Mononuclear cell (primary cell): ENCODE results near the gene HOXD11. TPM values are rescaled to one million over a fixed set of nuclear protein-coding genes. Genes with fewer than 3 reads are reported as not detected.

Experiments used
- H3K27me3 ChIP-seq: 2 replicates; pipeline ENCODE4 v1.6.0; 2011; ENCODE audit warnings: low read length, control low read depth; ENCODE audit not compliant: insufficient read depth
- H3K4me1 ChIP-seq: 2 replicates; pipeline ENCODE4 v1.5.1; 2011; ENCODE audit warnings: mild to moderate bottlenecking, low read length, control low read depth; ENCODE audit not compliant: insufficient read depth
- H3K4me3 ChIP-seq: 2 replicates; pipeline ENCODE4 v1.5.1; 2011; ENCODE audit warnings: mild to moderate bottlenecking, low read length, moderate library complexity
- H3K9me3 ChIP-seq: 2 replicates; pipeline ENCODE4 v1.5.1; 2011; ENCODE audit warnings: low read depth, mild to moderate bottlenecking, control low read depth, low read length
- total RNA-seq: library from RNA; depleted of rRNA; stranded (reverse); fragments of >200 nt; gene quantifications from one replicate; pipeline ENCODE4 v1.2.3, GENCODE V29; 2012

The HOXD11 gene
- not detected for total RNA-seq

DNA sequence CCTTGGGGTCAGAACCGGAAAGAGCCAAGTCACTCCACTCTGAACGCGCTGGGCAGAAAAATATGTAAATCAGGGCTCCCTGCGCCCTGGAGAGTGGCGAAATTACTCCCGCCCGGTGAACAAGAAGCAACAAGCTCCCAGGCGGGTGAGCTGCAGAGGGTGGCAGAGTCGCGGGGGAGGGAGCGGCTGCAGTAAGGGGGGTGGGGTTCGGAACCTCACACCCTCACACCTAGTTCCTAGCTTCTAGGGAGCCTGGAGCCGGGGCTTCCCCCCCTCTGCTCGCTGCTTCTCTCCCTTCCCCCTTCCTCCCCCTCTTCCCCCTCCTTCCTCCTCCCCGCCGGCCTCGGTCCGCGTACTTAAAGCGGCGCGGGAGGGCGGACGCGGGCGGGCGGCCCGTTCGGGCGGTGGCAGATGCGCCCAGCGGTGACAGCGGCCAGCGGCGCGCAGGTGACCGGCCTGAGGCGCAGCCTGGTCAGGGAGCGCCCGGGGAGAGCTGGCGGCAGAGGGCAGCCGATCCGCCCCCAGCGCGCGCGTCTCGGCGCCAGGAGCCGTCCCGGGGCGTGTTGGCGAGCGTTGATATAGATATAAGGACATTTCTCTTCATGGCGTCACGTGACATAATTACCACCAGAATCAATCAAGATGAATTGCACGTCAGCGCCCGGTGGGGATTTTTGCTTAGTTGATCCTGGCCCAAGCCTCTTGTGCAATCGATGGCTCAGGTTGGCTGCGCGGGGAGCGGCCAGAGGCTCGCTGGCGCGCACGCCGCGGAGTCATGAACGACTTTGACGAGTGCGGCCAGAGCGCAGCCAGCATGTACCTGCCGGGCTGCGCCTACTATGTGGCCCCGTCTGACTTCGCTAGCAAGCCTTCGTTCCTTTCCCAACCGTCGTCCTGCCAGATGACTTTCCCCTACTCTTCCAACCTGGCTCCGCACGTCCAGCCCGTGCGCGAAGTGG, at the start of gene HOXD11:
HOXD11 (plus strand) TSS at position 700 of the 959 bp plus-strand sequence; CDS start at position 776, 76 bp downstream.
- H3K4me1 ChIP-seq, result peaks cover 6% of the 10 kb centered on the region
- no peaks in the 10 kb centered on the region for H3K9me3 ChIP-seq
- H3K4me3 ChIP-seq, result no peak within 1 kb of the TSS
- H3K27me3 ChIP-seq, result peaks cover 88% of the 10 kb centered on the region

DNA sequence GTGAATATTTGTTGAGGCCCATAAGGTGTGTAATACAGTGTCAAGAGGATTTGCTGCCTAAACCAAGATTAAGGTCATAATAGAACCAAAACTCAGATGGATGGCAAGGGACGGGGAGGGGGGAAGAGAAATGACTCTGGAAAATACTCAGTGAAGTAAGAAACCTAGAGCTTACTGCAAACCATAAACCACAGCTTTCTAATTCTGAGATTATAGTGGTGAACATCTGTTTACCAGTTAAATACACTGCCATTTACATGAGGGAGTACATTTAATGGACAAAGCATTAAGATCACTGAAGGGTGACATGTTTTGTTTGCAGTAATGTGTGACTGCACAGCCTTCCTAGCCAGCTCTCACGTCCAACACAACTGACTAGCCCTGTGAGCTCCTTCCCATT, 43.1 kb upstream of the HOXD11 start:
- Histone ChIP-seq H3K27me3 (peaks cover 77% of the 10 kb centered on the region), H3K4me1 (no peaks in the 10 kb centered on the region), H3K4me3 (no peak overlapping the region), H3K9me3 (no peaks in the 10 kb centered on the region)

DNA sequence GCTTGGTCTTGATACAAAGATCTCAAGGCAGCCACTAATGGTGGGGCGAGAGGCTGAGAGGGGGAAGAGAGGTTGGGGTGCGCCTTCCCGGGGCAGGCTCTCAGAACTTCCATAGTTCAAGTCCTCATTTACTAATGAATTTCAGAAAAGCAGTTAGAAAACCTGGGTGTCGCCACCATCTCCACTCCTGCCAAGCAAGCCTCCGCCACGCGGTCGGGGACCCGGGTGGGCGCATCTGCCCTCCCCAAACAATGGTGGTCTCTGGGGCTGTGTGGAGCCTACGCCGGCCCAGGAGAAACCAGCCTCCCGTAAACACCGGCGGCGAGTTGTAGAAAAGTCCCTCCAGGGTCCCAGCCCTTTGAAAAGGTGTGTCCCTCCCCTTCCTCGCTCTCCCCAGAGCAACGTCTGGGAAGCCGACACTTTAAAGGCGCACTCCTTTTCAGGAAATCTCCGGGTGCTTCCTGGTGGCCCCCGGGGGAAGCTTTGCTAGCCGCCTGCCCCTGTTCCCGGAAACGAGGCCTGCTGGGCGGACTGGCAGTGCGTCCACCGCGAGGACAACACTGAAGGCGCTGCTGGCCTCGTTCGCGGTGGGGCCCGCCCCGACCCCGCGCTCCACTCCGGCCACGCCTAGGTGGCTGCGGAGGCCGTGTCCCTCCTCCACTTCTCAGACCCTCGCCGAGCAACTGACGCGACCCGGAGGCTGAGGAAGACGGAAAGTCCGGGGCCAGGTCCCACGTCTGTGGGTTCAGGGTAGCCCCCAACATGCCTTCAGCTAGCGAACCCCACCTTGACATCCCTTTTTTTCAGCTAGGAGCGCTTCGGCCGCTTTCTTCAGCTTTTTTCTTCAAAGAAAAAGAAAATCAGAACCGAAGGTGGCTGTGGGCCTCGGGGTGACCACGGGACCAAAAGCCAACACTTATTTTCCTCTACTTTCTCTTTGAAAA, 40.2 kb upstream of the HOXD11 start:
- Histone ChIP-seq H3K9me3 (no peaks in the 10 kb centered on the region), H3K4me3 (no peak overlapping the region), H3K27me3 (peaks cover 91% of the 10 kb centered on the region), H3K4me1 (no peaks in the 10 kb centered on the region)

DNA sequence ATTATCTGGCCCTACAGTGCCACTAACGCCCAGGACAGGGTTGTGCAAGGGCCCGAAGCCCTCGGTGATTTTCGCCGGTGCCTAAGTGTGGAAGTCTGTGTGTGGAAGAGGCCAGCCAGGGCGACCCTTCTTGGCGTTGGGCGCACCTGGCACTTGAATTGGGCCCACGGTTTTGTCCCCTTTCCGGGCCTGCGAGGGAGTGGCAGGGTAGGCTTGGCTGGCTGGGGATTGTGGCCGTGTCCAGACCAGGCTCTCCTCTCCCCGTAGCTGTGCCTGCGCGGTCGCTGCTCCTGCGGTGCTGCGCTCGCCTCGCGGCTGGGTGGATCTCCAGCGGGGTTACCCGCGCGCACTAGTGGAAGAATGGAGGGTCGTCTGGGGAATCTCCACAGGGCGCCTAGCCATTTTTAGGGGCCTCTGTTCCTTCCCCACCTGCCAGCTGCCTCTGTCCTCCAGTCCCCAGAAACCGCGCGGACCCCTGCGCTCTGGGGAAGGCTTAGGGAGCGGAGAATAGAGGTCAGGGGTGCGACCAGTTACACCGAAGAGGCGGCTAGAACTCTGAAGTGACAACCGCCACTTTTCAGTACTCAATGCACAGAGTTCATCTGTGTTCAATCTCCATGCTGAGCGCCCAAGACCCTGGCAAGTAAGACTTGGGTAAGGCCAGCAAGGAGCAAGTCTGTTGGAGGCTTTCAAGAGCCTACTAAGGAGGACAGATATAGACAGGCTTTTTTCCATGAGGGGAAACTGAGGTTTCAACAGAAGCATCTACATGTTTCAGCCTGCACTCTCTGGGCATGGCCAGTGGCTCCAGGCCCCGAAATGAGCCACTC, 39.3 kb upstream of the HOXD11 start:
- Histone ChIP-seq H3K4me3 (no peak overlapping the region), H3K4me1 (no peaks in the 10 kb centered on the region), H3K27me3 (peaks cover 98% of the 10 kb centered on the region), H3K9me3 (no peaks in the 10 kb centered on the region)

DNA sequence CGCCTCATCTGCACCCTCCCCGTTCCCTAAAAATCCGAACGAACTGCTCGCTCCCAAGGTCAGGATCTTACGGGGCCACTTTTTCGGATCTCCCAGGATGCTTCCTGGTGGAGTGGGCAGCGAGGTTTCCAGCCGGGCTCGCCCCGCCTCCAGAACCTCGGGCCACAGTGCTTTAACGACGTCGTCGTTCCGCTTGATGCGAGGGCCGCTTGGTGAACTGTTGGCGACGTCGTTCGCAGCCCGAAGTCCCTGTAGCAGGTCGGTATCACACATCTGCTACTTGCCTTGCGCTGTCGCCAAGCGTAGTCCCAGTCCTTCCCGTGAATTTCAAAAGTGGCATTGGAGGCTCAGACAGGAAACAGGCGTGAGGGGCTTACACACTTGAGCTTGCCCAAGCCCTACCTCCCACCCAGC, 38.7 kb upstream of the HOXD11 start:
- Histone ChIP-seq H3K9me3 (no peaks in the 10 kb centered on the region), H3K4me3 (no peak overlapping the region), H3K4me1 (no peaks in the 10 kb centered on the region), H3K27me3 (peaks cover 98% of the 10 kb centered on the region)

DNA sequence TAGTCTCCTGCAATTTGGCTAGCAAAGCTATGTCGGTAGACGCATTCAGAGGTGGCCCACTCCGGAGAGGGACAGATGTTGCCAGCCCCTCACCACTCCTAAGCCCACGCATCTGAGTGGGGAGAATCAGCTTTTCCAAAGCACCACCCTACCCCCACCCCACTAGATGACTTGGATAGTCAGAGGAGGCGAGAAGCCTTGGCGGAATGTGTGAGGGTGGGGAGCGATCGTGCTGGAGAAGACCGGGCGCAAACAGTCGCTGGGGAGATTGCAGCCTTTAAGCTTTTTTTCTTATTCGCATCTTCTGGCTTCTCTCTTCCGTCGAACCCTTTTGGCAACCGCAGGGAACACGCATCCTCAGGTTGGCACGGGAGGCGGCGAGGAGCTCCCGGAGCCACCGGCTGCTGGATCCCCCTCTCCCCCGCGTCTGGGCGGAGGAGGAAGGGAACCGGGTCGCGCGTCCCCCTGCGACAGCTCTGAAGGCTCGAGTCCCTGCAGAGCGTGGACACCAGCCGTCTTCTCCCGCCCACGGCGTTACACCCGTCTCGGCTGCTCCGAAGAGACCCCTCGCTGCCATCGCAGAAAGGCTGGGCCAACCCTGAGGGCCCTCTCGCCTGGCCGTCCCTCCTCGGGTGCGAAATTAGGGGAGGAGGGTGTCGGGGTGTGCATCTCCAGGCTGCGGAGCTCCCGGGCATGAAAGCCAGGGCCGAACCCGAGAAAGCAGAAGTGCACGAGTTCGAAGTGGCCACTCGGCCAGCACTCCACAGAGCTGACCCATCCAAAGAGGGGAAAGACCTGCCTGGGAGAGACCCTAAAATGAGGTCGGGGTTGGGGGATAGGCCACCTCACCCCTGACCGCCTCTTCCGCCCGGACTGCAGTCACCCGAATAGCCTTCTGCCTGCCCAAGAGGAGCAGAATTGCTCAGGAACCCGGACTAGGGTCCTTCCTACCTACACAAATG, 35.5 kb upstream of the HOXD11 start:
- H3K27me3 ChIP-seq, result peaks cover 99% of the 10 kb centered on the region
- no peaks in the 10 kb centered on the region for H3K4me1 ChIP-seq
- no peak overlapping the region for H3K4me3 ChIP-seq
- H3K9me3 ChIP-seq, result no peaks in the 10 kb centered on the region

DNA sequence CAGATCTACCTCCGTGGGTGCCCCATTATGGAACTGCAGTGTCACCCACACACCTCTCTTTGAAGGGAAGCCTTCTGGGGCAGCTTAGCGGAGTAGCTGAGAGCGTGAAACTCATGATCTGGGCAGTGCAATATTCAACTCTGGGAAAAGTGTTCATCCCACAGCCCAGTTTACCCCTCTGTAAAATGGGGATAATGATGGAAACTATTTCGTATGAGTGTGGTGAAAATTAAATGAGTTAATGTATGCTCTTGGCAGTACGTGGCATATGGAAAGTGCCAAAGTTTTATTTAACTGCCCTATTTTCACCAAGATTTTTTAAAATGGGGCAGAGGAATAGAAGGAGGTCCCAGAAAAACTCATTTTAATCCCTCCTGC, 34.8 kb upstream of the HOXD11 start:
- no peak overlapping the region for H3K4me3 ChIP-seq
- no peaks in the 10 kb centered on the region for H3K9me3 ChIP-seq
- peaks cover 99% of the 10 kb centered on the region for H3K27me3 ChIP-seq
- no peaks in the 10 kb centered on the region for H3K4me1 ChIP-seq

DNA sequence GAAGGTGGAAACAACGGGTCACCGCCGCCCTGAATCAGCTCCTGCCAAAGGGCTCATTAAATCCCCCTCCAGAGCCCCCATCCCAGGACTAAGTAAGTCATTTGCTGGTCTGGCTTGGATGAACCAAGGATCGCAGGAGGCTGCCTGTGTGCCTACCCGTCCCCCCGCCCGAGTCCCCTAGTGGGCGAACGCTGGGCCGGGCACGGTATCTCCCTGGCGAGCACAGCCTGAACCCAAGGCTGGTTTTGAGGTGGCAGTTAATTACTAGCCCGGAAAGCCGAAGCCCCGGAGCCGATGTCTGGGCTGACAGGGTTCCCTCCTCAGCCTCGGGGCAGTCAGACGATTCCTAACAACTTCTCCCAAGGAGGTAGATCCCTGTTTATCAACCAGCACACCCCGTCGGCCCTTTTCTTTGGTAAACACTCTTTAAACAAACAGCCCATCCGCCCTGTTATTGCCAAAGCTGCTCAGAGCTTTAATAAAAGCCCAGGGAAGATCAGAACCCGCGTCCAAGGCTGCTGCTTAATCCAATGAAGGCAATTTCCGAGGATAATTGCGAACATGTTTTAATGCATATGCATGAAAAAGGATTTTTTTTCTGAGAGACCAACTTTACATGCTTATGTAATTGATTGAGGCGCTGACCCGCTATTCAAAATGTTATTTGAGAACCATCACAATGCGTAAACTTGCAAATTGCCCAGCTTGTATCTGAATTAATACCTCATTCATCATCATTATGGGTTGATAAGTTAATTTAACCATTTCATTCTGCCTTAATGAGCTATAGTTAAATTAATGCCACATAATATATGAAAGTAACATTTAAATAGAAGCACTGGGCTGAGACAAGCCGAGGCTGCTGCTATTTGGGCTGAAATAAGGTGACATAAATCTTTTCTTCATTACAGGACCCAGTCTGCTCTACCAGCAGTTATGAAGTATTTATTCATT, 33.9 kb upstream of the HOXD11 start:
- Histone ChIP-seq H3K9me3 (no peaks in the 10 kb centered on the region), H3K27me3 (peaks cover 99% of the 10 kb centered on the region), H3K4me3 (no peak overlapping the region), H3K4me1 (no peaks in the 10 kb centered on the region)

DNA sequence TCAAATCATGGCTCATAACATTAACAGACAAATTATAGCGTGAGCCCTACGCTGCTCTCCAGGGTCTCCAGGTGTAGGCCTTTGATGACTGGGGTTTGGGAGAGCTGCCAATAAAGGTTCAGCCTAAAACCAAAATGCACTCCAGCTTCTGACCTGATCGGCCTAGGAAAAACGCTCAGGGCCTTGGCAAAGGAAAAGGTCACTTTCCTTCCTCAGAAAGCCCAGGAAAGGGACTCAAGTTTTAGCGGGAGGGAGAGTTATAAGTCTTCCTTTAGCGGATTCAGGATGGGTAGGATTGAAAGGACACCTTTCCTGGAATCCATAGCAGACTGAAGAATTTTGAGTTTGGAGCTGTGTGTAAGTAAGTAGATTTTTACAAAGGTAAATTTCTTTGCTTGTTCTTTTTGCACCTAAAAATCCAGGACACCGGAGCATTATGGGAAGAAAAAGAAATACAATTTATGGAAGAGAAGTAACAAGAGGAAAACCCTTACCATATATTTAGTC, 32.1 kb upstream of the HOXD11 start:
- Histone ChIP-seq H3K4me3 (no peak overlapping the region), H3K27me3 (peaks cover 98% of the 10 kb centered on the region), H3K4me1 (peaks cover 5% of the 10 kb centered on the region), H3K9me3 (no peaks in the 10 kb centered on the region)

DNA sequence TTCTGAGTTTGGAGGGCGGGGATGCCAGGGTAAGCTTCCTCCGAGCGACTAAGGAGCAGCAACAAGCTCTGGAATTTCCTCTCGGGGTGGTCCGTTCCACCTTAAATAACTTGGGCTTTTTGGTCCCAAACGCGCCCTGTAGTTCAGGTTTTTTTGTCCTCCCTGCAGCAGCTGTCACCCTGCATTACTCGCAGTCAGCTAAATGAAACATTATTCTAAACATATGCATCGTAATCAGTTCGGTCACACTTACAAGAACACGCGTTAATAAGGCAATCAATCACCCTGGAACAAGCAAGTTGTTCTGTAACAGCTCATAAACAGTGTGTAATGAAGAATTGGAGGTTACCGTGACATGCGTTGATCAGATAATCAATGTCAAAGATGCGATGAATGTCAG, 31.6 kb upstream of the HOXD11 start:
- Histone ChIP-seq H3K4me3 (no peak overlapping the region), H3K27me3 (peaks cover 95% of the 10 kb centered on the region), H3K9me3 (no peaks in the 10 kb centered on the region), H3K4me1 (peaks cover 7% of the 10 kb centered on the region)

DNA sequence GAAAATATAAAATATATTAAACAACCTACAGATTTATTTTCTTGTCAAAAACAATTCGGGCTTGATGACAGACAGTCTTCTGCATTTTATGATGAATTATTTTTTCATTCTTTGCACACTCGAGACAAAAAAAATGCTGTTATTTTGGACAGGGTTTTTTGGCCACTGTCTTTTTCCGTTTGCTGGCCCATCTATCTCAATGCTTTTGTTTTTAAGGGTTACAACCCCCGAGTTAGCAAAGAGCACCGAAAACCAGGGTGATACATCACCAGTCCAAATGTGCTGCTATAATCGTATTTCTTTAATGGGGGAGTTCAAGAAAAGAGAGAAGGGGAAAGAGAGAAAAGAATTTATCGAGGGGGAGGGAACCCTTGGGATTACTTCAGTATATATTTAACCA, 31.0 kb upstream of the HOXD11 start:
- Histone ChIP-seq H3K9me3 (no peaks in the 10 kb centered on the region), H3K4me1 (peaks cover 8% of the 10 kb centered on the region), H3K27me3 (peaks cover 96% of the 10 kb centered on the region)

DNA sequence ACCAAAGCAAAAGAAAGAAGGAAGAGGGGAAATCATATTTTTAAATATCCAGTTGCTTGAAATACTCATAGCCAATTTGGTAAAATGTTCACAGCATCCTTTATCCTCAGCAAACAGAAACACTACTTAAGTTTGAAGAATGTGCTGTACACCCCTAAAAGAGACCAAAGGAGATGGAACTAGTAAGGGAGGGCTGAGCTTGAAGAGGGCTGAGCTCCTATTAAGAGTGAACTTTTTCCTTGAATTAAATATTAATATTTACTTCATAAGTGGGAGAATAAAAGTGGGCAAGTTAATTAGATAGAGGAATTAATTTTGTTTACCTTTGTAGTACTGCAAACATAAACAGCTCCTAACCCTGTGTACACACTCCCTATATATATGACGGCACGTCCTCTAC, 30.3 kb upstream of the HOXD11 start:
- Histone ChIP-seq H3K4me1 (peaks cover 8% of the 10 kb centered on the region), H3K4me3 (no peak overlapping the region), H3K9me3 (no peaks in the 10 kb centered on the region), H3K27me3 (peaks cover 96% of the 10 kb centered on the region)

More for the DNA sequence above, 31.0 kb upstream of the HOXD11 start:
- H3K4me3 ChIP-seq, result no peak overlapping the region
